ENCODE results near the gene TMC7. TPM values are rescaled to one million over a fixed set of nuclear protein-coding genes. Genes with fewer than 3 reads are reported as not detected.

Gene TMC7
- total and polyA plus RNA-seq, 2 donors (not counting 3 experiments of a cell fraction or from before 2014, with no cell fraction given): 5.7 to 7.0 TPM

DNA sequence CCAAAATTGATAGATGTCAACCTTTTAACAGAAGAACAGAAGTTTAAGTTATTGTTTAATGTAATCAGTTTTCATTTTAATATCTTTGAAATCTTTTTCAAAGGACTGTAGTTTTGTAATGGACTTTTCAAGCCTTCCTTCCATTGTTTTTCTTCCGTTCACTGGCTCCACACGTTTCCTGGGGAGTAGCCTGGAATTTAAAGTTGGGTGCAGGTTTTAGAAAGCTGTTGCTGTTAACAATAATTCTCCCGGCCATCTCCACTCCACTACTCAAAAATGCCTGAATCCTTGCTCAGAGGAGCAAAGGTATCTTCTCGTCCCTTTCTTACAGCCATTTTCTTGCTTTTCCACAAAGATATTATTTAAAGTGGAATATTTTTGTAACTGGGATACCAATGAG, 79.0 kb downstream of the TMC7 start:
- Histone ChIP-seq H3K79me2 (ENCODE audit: control insufficient read depth, insufficient read depth, low read length) (no peaks in the 10 kb centered on the region), H4K20me1 (replicated peaks; ENCODE audit: control insufficient read depth, extremely low read depth, insufficient read depth, low read length) (no peaks in the 10 kb centered on the region), H2AFZ (ENCODE audit: low read depth, low read length) (peak overlapping the region; percentile 63), H3K9ac (replicated peaks; ENCODE audit: extremely low read depth, insufficient read depth, low read length) (peak overlapping the region; percentile 50), H3K27ac (ENCODE audit: insufficient read depth, low read depth, low read length) (peak overlapping the region; percentile 65), H3K36me3 (ENCODE audit: control insufficient read depth in 2 of 2, extremely low read depth in 1 of 2, insufficient read depth in 2 of 2, low read length in 2 of 2) (no peaks in the 10 kb centered on the region), H3K4me2 (ENCODE audit: insufficient read depth, low read length) (peak overlapping the region; percentile 89), H3K27me3 (ENCODE audit: control insufficient read depth in 2 of 2, insufficient read depth in 2 of 2, low read length in 2 of 2) (no peaks in the 10 kb centered on the region), H3K4me1 (ENCODE audit: control insufficient read depth, extremely low read depth, insufficient read depth, low read length) (peaks cover 14% of the 10 kb centered on the region), H3K9me3 (replicated peaks; ENCODE audit: control insufficient read depth, insufficient read depth, low read length) (no peaks in the 10 kb centered on the region), H3K4me3 (replicated peaks in 1 of 3; ENCODE audit: insufficient read depth in 1 of 3, low read depth in 1 of 3, low read length in 3 of 3) (peak overlapping the region in 1 of 3 experiments; percentile 41), H3K9me1 (replicated peaks; ENCODE audit: control insufficient read depth, extremely low read depth, insufficient read depth, low read length) (no peaks in the 10 kb centered on the region)
- ChIA-PET CTCF (interaction anchor here (0.9 to 1.9 kb wide), 5 partner anchors 8 to 439 kb away, joined by 3 to 12 read pairs (median 3); partner anchors contain the start of gene TMC7), POLR2A (no interaction called here)
- DNase-seq (ENCODE audit: low read depth, low spot score) (peak; percentile 53), FAIRE-seq (peak; percentile 12)
- no peak for TF ChIP-seq FOS (IDR thresholded peaks at IDR 0.05; ENCODE audit: borderline replicate concordance, insufficient read depth, low read length)
- no peak for TF ChIP-seq MYC (IDR thresholded peaks at IDR 0.05; ENCODE audit: low read depth, low read length)
- no peak for TF ChIP-seq EZH2 (IDR thresholded peaks at IDR 0.05; ENCODE audit: borderline replicate concordance, low read depth, low read length, severe bottlenecking)
- no peak for TF ChIP-seq POLR2A (IDR thresholded peaks at IDR 0.05; ENCODE audit: low read depth, low read length)
- TF ChIP-seq GATA2 (IDR thresholded peaks at IDR 0.05; ENCODE audit: insufficient read depth, insufficient read length, low read depth, low read length): no peak
- no peak for TF ChIP-seq JUN (IDR thresholded peaks at IDR 0.05; ENCODE audit: borderline replicate concordance, insufficient read depth, insufficient read length, low read depth)
- TF ChIP-seq POLR2AphosphoS5 (IDR thresholded peaks at IDR 0.05; ENCODE audit: insufficient read depth, low read depth, low read length): no peak
- TF ChIP-seq, protein P1, sequence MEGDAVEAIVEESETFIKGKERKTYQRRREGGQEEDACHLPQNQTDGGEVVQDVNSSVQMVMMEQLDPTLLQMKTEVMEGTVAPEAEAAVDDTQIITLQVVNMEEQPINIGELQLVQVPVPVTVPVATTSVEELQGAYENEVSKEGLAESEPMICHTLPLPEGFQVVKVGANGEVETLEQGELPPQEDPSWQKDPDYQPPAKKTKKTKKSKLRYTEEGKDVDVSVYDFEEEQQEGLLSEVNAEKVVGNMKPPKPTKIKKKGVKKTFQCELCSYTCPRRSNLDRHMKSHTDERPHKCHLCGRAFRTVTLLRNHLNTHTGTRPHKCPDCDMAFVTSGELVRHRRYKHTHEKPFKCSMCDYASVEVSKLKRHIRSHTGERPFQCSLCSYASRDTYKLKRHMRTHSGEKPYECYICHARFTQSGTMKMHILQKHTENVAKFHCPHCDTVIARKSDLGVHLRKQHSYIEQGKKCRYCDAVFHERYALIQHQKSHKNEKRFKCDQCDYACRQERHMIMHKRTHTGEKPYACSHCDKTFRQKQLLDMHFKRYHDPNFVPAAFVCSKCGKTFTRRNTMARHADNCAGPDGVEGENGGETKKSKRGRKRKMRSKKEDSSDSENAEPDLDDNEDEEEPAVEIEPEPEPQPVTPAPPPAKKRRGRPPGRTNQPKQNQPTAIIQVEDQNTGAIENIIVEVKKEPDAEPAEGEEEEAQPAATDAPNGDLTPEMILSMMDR (IDR thresholded peaks at IDR 0.05; ENCODE audit: extremely low read depth in 1 of 2, insufficient read depth in 1 of 2, low read depth in 1 of 2, low read length in 2 of 2): no peak
- TF ChIP-seq, protein P2, sequence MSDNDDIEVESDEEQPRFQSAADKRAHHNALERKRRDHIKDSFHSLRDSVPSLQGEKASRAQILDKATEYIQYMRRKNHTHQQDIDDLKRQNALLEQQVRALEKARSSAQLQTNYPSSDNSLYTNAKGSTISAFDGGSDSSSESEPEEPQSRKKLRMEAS (IDR thresholded peaks at IDR 0.05; ENCODE audit: insufficient read depth, insufficient read length): no peak
- intact Hi-C loops (cut with micrococcal nuclease) (loop anchor here (2.0 kb wide), 1 partner anchor 32 kb away; no protein-coding TSS in a partner anchor), dilution Hi-C loops (cut with MboI; ENCODE audit: extremely low pct_ligation_motif_present, low sequenced_read_pairs) (no loop called here)
- BruUV-seq (replicated peaks): no TSS peak
